Measurements from ENCODE around the gene B4GALNT1.

DNA sequence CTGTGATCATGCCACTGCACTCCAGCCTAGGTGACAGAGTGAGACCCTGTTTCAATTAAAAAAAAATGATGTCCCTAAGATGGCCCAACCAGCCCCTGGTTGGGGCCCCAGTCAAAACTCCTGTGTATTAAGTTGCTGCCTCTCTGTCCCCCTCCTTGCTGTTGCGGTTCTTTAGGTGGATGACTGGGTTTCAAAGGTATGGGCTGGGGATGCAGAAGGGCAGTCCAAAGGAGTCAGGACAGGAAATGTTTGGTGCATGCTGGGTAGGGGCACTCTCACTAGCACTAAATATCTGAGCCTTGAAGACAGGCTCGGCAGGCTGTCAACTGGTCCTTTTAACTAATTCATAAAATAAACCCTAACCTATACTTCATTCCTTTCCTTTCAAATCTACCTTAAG lies 54.0 kb downstream of the B4GALNT1 start:
- TF ChIP-seq SNAI2 (CRISPR knock-in tag; IDR thresholded peaks at IDR 0.05) = no peak
- no peak for TF ChIP-seq ZFP30 (CRISPR knock-in tag; IDR thresholded peaks at IDR 0.05)
- no peak for TF ChIP-seq ISL1 (CRISPR knock-in tag; IDR thresholded peaks at IDR 0.05)
- TF ChIP-seq, protein P1, sequence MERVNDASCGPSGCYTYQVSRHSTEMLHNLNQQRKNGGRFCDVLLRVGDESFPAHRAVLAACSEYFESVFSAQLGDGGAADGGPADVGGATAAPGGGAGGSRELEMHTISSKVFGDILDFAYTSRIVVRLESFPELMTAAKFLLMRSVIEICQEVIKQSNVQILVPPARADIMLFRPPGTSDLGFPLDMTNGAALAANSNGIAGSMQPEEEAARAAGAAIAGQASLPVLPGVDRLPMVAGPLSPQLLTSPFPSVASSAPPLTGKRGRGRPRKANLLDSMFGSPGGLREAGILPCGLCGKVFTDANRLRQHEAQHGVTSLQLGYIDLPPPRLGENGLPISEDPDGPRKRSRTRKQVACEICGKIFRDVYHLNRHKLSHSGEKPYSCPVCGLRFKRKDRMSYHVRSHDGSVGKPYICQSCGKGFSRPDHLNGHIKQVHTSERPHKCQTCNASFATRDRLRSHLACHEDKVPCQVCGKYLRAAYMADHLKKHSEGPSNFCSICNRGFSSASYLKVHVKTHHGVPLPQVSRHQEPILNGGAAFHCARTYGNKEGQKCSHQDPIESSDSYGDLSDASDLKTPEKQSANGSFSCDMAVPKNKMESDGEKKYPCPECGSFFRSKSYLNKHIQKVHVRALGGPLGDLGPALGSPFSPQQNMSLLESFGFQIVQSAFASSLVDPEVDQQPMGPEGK (CRISPR knock-in tag; IDR thresholded peaks at IDR 0.05; ENCODE audit: borderline replicate concordance) = no peak
- TF ChIP-seq, protein P2, sequence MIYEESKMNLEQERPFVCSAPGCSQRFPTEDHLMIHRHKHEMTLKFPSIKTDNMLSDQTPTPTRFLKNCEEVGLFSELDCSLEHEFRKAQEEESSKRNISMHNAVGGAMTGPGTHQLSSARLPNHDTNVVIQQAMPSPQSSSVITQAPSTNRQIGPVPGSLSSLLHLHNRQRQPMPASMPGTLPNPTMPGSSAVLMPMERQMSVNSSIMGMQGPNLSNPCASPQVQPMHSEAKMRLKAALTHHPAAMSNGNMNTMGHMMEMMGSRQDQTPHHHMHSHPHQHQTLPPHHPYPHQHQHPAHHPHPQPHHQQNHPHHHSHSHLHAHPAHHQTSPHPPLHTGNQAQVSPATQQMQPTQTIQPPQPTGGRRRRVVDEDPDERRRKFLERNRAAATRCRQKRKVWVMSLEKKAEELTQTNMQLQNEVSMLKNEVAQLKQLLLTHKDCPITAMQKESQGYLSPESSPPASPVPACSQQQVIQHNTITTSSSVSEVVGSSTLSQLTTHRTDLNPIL (CRISPR knock-in tag; IDR thresholded peaks at IDR 0.05; ENCODE audit: low read depth) = no peak
- TF ChIP-seq PPARA (CRISPR knock-in tag; IDR thresholded peaks at IDR 0.05; ENCODE audit: borderline replicate concordance) = no peak
- no peak for TF ChIP-seq CSDC2 (CRISPR knock-in tag; IDR thresholded peaks at IDR 0.05)
- TF ChIP-seq OSR1 (CRISPR knock-in tag; IDR thresholded peaks at IDR 0.05) = no peak
- no peak for TF ChIP-seq ZC3H10 (CRISPR knock-in tag; IDR thresholded peaks at IDR 0.05)
- TF ChIP-seq RARB (CRISPR knock-in tag; IDR thresholded peaks at IDR 0.05) = no peak
- no peak for TF ChIP-seq ARNTL (CRISPR knock-in tag; IDR thresholded peaks at IDR 0.05; ENCODE audit: borderline replicate concordance, low read depth)
- TF ChIP-seq, protein P3, sequence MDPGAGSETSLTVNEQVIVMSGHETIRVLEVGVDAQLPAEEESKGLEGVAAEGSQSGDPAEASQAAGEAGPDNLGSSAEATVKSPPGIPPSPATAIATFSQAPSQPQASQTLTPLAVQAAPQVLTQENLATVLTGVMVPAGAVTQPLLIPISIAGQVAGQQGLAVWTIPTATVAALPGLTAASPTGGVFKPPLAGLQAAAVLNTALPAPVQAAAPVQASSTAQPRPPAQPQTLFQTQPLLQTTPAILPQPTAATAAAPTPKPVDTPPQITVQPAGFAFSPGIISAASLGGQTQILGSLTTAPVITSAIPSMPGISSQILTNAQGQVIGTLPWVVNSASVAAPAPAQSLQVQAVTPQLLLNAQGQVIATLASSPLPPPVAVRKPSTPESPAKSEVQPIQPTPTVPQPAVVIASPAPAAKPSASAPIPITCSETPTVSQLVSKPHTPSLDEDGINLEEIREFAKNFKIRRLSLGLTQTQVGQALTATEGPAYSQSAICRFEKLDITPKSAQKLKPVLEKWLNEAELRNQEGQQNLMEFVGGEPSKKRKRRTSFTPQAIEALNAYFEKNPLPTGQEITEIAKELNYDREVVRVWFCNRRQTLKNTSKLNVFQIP (CRISPR knock-in tag; IDR thresholded peaks at IDR 0.05; ENCODE audit: borderline replicate concordance, low read depth) = no peak
- TF ChIP-seq TCF4 (CRISPR knock-in tag; IDR thresholded peaks at IDR 0.05; ENCODE audit: borderline replicate concordance) = no peak
